K562 (cell line): Measurements from ENCODE around the gene TBX6. TPM values are rescaled to one million over a fixed set of nuclear protein-coding genes. Genes with fewer than 3 reads are reported as not detected.
A peak's percentile ranks its signal among the peaks of the same experiment; 100 is the strongest.

ENCODE experiments used
- ATAC-seq: fragments of 200-7000 bp; cut with Tn5 transposase; 3 replicates; pipeline ENCODE4 v1.9.1; 2020; ENCODE audit warnings: moderate library complexity
- BruUV-seq: library from RNA; stranded (reverse); fragments of 400-500 nt; replicated peaks from 2 replicates; lab custom pipeline; 2021; lab: Mats Ljungman, UMichigan
- CTCF ChIA-PET: fragments of 300-600 bp; formaldehyde crosslinking; extraction: SDS; loops from one replicate; lab custom pipeline; 2021; ENCODE audit warnings: low intra/inter-chr PET ratio; lab: Yijun Ruan, JAX
- POLR2A ChIA-PET: fragments of 300-600, 350-650 bp; sonication (Branson Sonifier 250); formaldehyde crosslinking; extraction: SDS; loops from one replicate; lab custom pipeline; 2021; ENCODE audit warnings: antibody characterized with exemption, inconsistent platforms; lab: Yijun Ruan, JAX
- DNase-seq, 4 experiments: peaks; one replicate each; pipeline versions ENCODE4 v3.0.0 to v3.0.0-alpha.2; 2011 to 2018; ENCODE audit warnings: low spot score in 3 of 4, mixed read lengths in 3 of 4; ENCODE audit errors: extremely low read depth in 1 of 4
- FAIRE-seq: peaks from 2 replicates; lab custom pipeline; 2011; peaks lifted over from hg19 to GRCh38; lab: Jason Lieb, UNC
- H2AFZ ChIP-seq: 2 replicates; pipeline ENCODE4 v1.6.0; 2011; ENCODE audit warnings: low read depth, low read length, control low read depth, inconsistent platforms
- H3K27ac ChIP-seq: fragments of 200-600 bp; 3 replicates; pipeline ENCODE4 v1.8.0; 2011; ENCODE audit warnings: low read depth, mild to moderate bottlenecking, control low read depth, inconsistent platforms, low read length, moderate library complexity, mixed read lengths; ENCODE audit errors: extremely low read depth
- H3K27me3 ChIP-seq, 2 experiments: fragments of 300-600 bp in 1 of 2; 2 replicates in 1 of 2; 3 replicates in 1 of 2; pipeline versions ENCODE4 v1.6.0 to v1.8.0; 2011; ENCODE audit warnings: inconsistent platforms in 2 of 2, low read length in 2 of 2, mild to moderate bottlenecking in 1 of 2, mixed read lengths in 1 of 2, moderate library complexity in 1 of 2; ENCODE audit not compliant: control insufficient read depth in 2 of 2, insufficient read depth in 2 of 2
- H3K36me3 ChIP-seq: fragments of 300-600 bp; 3 replicates; pipeline ENCODE4 v1.8.0; 2011; ENCODE audit warnings: mild to moderate bottlenecking, low read length, inconsistent platforms; ENCODE audit not compliant: control insufficient read depth, insufficient read depth
- H3K4me1 ChIP-seq, 2 experiments: fragments of 200-600 bp in 1 of 2; replicated peaks in 1 of 2; 2 replicates in 1 of 2; 3 replicates in 1 of 2; pipeline versions ENCODE4 v1.5.1 to v1.8.0; 2011; ENCODE audit warnings: inconsistent platforms in 2 of 2, low read length in 2 of 2, mild to moderate bottlenecking in 1 of 2, mixed read lengths in 1 of 2, moderate library complexity in 1 of 2; ENCODE audit not compliant: control insufficient read depth in 2 of 2, insufficient read depth in 2 of 2
- H3K4me2 ChIP-seq: 2 replicates; pipeline ENCODE4 v1.6.1; 2011; ENCODE audit warnings: low read length, control low read depth, inconsistent platforms, mixed read lengths; ENCODE audit not compliant: insufficient read depth
- H3K4me3 ChIP-seq: fragments of 200-600 bp; sonication (generic), shearing (Covaris generic); 2 replicates; pipeline ENCODE4 v1.5.1; 2016; ENCODE audit warnings: control low read depth, inconsistent platforms
- H3K79me2 ChIP-seq: fragments of 200-600 bp; 3 replicates; pipeline ENCODE4 v1.8.0; 2011; ENCODE audit warnings: low read length, inconsistent platforms; ENCODE audit not compliant: control insufficient read depth, insufficient read depth
- H3K9ac ChIP-seq, 2 experiments: 2 replicates each; pipeline versions ENCODE4 v1.6.0 to v1.6.1; 2011; ENCODE audit warnings: low read depth in 2 of 2, low read length in 2 of 2, control low read depth in 1 of 2, inconsistent platforms in 1 of 2, mild to moderate bottlenecking in 1 of 2, mixed read lengths in 1 of 2; ENCODE audit not compliant: insufficient read depth in 1 of 2
- H3K9me1 ChIP-seq: one replicate; pipeline ENCODE4 v1.6.0; 2011; ENCODE audit warnings: inconsistent platforms, mild to moderate bottlenecking, low read length, moderate library complexity; ENCODE audit not compliant: control insufficient read depth, insufficient read depth
- H3K9me3 ChIP-seq: replicated peaks from 2 replicates; pipeline ENCODE4 v1.5.1; 2011; ENCODE audit warnings: low read depth, low read length, inconsistent platforms; ENCODE audit not compliant: control insufficient read depth, insufficient read depth
- H4K20me1 ChIP-seq: replicated peaks from 2 replicates; pipeline ENCODE4 v1.6.1; 2011; ENCODE audit warnings: low read length, inconsistent platforms, mixed read lengths; ENCODE audit not compliant: control insufficient read depth, insufficient read depth
- FOXA3 ChIP-seq, 2 experiments: fragments of 450-650 bp in 1 of 2; sonication (generic) in 1 of 2; formaldehyde crosslinking; IDR thresholded peaks in 1 of 2; conservative IDR thresholded peaks in 1 of 2; 2 replicates each; pipeline versions ENCODE4 v1.4.0 to v1.8.0; 2020 to 2022; ENCODE audit warnings: mild to moderate bottlenecking in 2 of 2, missing genetic modification reagents in 1 of 2
- MCM2 ChIP-seq: fragments of 450-650 bp; IDR thresholded peaks from 2 replicates; pipeline ENCODE4 v1.6.1; 2017; ENCODE audit warnings: low read depth, mild to moderate bottlenecking
- ZNF140 ChIP-seq: fragments of 250-450 bp; sonication (Bioruptor Pico); IDR thresholded peaks from 2 replicates; pipeline ENCODE4 v1.8.0; 2021; ENCODE audit warnings: moderate library complexity, mild to moderate bottlenecking, inconsistent platforms
- WGBS: fragments of 100-300 bp; shearing (Covaris generic); methylation state at CpG from one replicate; pipeline ENCODE4 v1.1.6; 2016; ENCODE audit warnings: low coverage, mixed read lengths; ENCODE audit not compliant: insufficient coverage; ENCODE audit errors: missing lambda C conversion rate; 5-methylcytosine and 5-hydroxymethylcytosine counted together
- in situ Hi-C: fragments of 300-500 bp; cut with MboI; formaldehyde crosslinking; loops from 4 replicates; pipeline ENCODE4 v1.15.0; 2018; ENCODE audit warnings: inconsistent platforms, mixed read lengths
- intact Hi-C: fragments of 100-400 bp; cut with micrococcal nuclease; formaldehyde crosslinking; loops from 2 replicates; pipeline ENCODE4 v1.14.2; 2022
- polyA plus RNA-seq, 8 experiments: library from polyadenylated mRNA; depleted of rRNA in 4 of 8; stranded (reverse) in 5 of 8; unstranded in 3 of 8; fragments of >200 nt; fragmentation: Nextera tagmentation in 2 of 8; fragmentation: Illumina TruSeq in 1 of 8; extraction: Ambion mirVana in 2 of 8; extraction: Trizol in 1 of 8; gene quantifications; 2 replicates each; pipeline versions ENCODE4 v1.2.1 to v1.2.3, GENCODE V29; 2011 to 2014; ENCODE audit warnings: inconsistent platforms in 1 of 8, missing spikeins in 1 of 8
- total RNA-seq, 7 experiments: library from RNA; depleted of rRNA in 6 of 7; stranded (reverse); fragments of >200 nt in 6 of 7; fragmentation: Illumina TruSeq in 2 of 7; extraction: Trizol in 2 of 7; gene quantifications; 2 replicates each; pipeline versions ENCODE4 v1.2.1 to v1.2.3, GENCODE V29; 2011 to 2021; ENCODE audit warnings: low replicate concordance in 1 of 7
- TF ChIP-seq, protein P1 (sequence below): IDR thresholded peaks from 2 replicates; pipeline ENCODE4 v1.6.1; 2014; ENCODE audit warnings: antibody characterized with exemption
- TF ChIP-seq, protein P2 (sequence below): IDR thresholded peaks from 3 replicates; pipeline ENCODE4 v1.6.1; 2011; ENCODE audit warnings: borderline replicate concordance, mild to moderate bottlenecking; ENCODE audit not compliant: insufficient read length, insufficient read depth

The TBX6 gene
- total and polyA plus RNA-seq, 9 of the 15 experiments (the other 6 are each of a cell fraction or from before 2014, with no cell fraction given), result 0.07 to 0.58 (median 0.11) TPM; not detected in 2

DNA sequence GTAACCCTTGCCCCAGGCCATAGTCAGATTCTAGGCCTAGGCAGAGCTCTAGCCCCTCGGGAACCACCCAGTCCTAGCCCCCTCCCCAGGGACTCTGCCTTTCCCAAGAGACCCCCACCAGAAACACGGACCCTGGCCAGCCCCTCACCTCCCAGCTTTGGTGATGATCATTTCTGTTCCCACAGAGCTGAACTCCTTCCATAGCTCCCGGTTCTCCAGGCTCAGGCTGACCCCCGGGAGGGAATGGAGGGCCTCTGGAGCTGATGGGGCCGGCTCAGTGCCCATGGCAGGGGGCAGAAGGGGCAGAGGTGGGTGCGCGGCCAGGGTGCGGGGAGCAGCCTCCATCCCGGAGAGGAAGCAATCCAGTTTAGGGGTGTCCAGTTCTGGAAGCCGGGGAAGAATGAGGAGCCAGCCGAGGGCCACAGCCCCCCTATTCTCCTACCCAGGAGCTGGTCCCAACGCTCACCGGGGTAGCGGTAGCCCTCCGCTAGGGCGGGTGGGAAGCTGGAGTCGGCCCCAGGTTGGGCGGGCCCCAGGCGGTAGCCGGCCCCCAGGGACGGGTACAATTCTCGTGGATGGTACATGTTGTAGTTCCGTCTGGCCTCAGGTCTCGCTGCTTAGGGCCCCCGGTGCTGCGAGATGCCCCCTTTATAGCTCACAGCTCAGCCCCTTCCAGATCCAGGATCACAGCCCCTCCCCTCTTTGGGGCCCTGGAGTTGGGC, 953 bp downstream of the TBX6 start:
- BruUV-seq, result no TSS peak
- no peaks in the 10 kb centered on the region for H3K27me3 ChIP-seq
- H2AFZ ChIP-seq, result no peak overlapping the region
- in situ Hi-C loops (no loop called here), intact Hi-C loops (loop anchor here (5.0 to 10.0 kb wide), 2 partner anchors 43 to 564 kb away; partner anchors contain the start of genes FBRS and PRR14)
- H3K79me2 ChIP-seq, result peaks cover 3% of the 10 kb centered on the region; the same call in 1 of the 3 replicates
- DNase-seq, result no peak
- H4K20me1 ChIP-seq, result no peaks in the 10 kb centered on the region
- peaks cover 11% of the 10 kb centered on the region; the same call in 2 of the 3 replicates for H3K36me3 ChIP-seq
- peaks cover 31 to 72% of the 10 kb centered on the region in 2 experiments for H3K4me1 ChIP-seq
- CTCF ChIA-PET, result no interaction called here
- POLR2A ChIA-PET, result interaction anchor here (0.6 to 4.8 kb wide), 5 partner anchors 11 to 30 kb away, joined by 3 to 59 read pairs (median 9); partner anchors contain the start of genes ALDOA and PPP4C
- H3K9me1 ChIP-seq, result no peaks in the 10 kb centered on the region
- TF ChIP-seq ZNF140 (CRISPR knock-in tag), result no peak
- no peak for TF ChIP-seq FOXA3 (CRISPR knock-in tag; conservative IDR thresholded peaks at IDR 0.05 in 1 of 2, IDR thresholded peaks at IDR 0.05 in 1 of 2)
- TF ChIP-seq MCM2, result no peak
- TF ChIP-seq, protein P1, sequence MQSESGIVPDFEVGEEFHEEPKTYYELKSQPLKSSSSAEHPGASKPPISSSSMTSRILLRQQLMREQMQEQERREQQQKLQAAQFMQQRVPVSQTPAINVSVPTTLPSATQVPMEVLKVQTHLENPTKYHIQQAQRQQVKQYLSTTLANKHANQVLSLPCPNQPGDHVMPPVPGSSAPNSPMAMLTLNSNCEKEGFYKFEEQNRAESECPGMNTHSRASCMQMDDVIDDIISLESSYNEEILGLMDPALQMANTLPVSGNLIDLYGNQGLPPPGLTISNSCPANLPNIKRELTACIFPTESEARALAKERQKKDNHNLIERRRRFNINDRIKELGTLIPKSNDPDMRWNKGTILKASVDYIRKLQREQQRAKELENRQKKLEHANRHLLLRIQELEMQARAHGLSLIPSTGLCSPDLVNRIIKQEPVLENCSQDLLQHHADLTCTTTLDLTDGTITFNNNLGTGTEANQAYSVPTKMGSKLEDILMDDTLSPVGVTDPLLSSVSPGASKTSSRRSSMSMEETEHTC, result no peak
- TF ChIP-seq, protein P2, sequence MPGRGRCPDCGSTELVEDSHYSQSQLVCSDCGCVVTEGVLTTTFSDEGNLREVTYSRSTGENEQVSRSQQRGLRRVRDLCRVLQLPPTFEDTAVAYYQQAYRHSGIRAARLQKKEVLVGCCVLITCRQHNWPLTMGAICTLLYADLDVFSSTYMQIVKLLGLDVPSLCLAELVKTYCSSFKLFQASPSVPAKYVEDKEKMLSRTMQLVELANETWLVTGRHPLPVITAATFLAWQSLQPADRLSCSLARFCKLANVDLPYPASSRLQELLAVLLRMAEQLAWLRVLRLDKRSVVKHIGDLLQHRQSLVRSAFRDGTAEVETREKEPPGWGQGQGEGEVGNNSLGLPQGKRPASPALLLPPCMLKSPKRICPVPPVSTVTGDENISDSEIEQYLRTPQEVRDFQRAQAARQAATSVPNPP, result no peak
- H3K27ac ChIP-seq, result no peak overlapping the region
- FAIRE-seq, result no peak
- H3K9me3 ChIP-seq, result no peaks in the 10 kb centered on the region
- WGBS, result 89% methylated on average over 25 of the region's 26 CpGs
- peak overlapping the region in 1 of 2 experiments; percentile 98; a peak in 2 of 4 replicates for H3K9ac ChIP-seq
- H3K4me3 ChIP-seq, result no peak overlapping the region
- no peak for ATAC-seq
- no peak overlapping the region for H3K4me2 ChIP-seq
